Skeletal muscle tissue (tissue), 4 donors: ENCODE results near the gene IHH. TPM values are rescaled to one million over a fixed set of nuclear protein-coding genes. Genes with fewer than 3 reads are reported as not detected.

Experiments used
- H3K27ac ChIP-seq: one replicate; pipeline ENCODE4 v1.7.0; 2013; ENCODE audit warnings: mild to moderate bottlenecking, low read depth, low read length, inconsistent platforms
- H3K27me3 ChIP-seq, 3 donors: one replicate each; pipeline ENCODE4 v1.7.0; 2013; ENCODE audit warnings: low read length in 3 of 3; ENCODE audit not compliant: control insufficient read depth in 3 of 3, insufficient read depth in 3 of 3
- H3K36me3 ChIP-seq, 3 donors: one replicate each; pipeline ENCODE4 v1.7.0; 2013; ENCODE audit warnings: low read length in 3 of 3; ENCODE audit not compliant: control insufficient read depth in 3 of 3, insufficient read depth in 3 of 3
- H3K4me1 ChIP-seq, 3 donors: one replicate each; pipeline ENCODE4 v1.7.0; 2013; ENCODE audit warnings: low read length in 3 of 3, mild to moderate bottlenecking in 3 of 3; ENCODE audit not compliant: control insufficient read depth in 3 of 3, insufficient read depth in 3 of 3
- H3K4me3 ChIP-seq, 3 donors: one replicate each; pipeline ENCODE4 v1.7.0; 2013; ENCODE audit warnings: low read length in 3 of 3
- H3K9ac ChIP-seq, 3 donors: one replicate each; pipeline ENCODE4 v1.7.0; 2013; ENCODE audit warnings: low read length in 3 of 3, mild to moderate bottlenecking in 3 of 3, moderate library complexity in 2 of 3, low read depth in 1 of 3
- H3K9me3 ChIP-seq, 3 donors: one replicate each; pipeline ENCODE4 v1.7.0; 2013; ENCODE audit warnings: low read length in 3 of 3; ENCODE audit not compliant: control insufficient read depth in 3 of 3
- total RNA-seq: library from RNA; depleted of rRNA; stranded (reverse); fragments of >200 nt; gene quantifications from one replicate; pipeline ENCODE4 v1.2.3, GENCODE V29; 2014
- donor health status: Osteomylitis.

IHH gene
- total RNA-seq, 1 donor from 2014 or later = not detected

- Histone ChIP-seq H3K4me3 (peak overlapping the region in 2 of 3 donors; percentile 40 to 45), H3K4me1 (peaks cover 25 to 31% (median 29%) of the 10 kb centered on the region in 3 donors), H3K9me3 (no peaks in the 10 kb centered on the region), H3K9ac (peak overlapping the region in 2 of 3 donors; percentile 14 to 50), H3K27me3 (peaks cover 78 to 83% (median 80%) of the 10 kb centered on the region in 3 donors), H3K36me3 (no peaks in the 10 kb centered on the region), H3K27ac (no peak overlapping the region)
These were observed 2.0 kb downstream of the IHH start for GRCh38 chr2:219058541-219059374.

GRCh38 chr2:219057709-219058540 lies 2.8 kb downstream of the IHH start:
- Histone ChIP-seq H3K27me3 (peaks cover 69 to 80% (median 74%) of the 10 kb centered on the region in 3 donors), H3K36me3 (no peaks in the 10 kb centered on the region), H3K4me3 (peak overlapping the region in 1 of 3 donors; percentile 13)

GRCh38 chr2:219056896-219057708 lies 3.6 kb downstream of the IHH start:
- H3K27ac ChIP-seq = no peak overlapping the region
- no peaks in the 10 kb centered on the region for H3K9me3 ChIP-seq
- H3K9ac ChIP-seq = no peak overlapping the region
- H3K27me3 ChIP-seq = peaks cover 63 to 75% (median 69%) of the 10 kb centered on the region in 3 donors
- peaks cover 25 to 31% (median 29%) of the 10 kb centered on the region in 3 donors for H3K4me1 ChIP-seq
- no peaks in the 10 kb centered on the region for H3K36me3 ChIP-seq
- H3K4me3 ChIP-seq = no peak overlapping the region

More at GRCh38 chr2:219057709-219058540, 2.8 kb downstream of the IHH start:
- Histone ChIP-seq H3K9ac (no peak overlapping the region), H3K27ac (no peak overlapping the region), H3K4me1 (peaks cover 25 to 31% (median 29%) of the 10 kb centered on the region in 3 donors), H3K9me3 (no peaks in the 10 kb centered on the region)

GRCh38 chr2:219056176-219056895 lies 4.4 kb downstream of the IHH start:
- Histone ChIP-seq H3K4me3 (no peak overlapping the region), H3K9me3 (no peaks in the 10 kb centered on the region), H3K9ac (no peak overlapping the region), H3K27ac (no peak overlapping the region), H3K36me3 (no peaks in the 10 kb centered on the region), H3K27me3 (peaks cover 57 to 70% (median 67%) of the 10 kb centered on the region in 3 donors), H3K4me1 (peaks cover 25 to 31% (median 29%) of the 10 kb centered on the region in 3 donors)

GRCh38 chr2:219054956-219055903 lies 5.5 kb downstream of the IHH start:
- Histone ChIP-seq H3K4me1 (peaks cover 22 to 30% (median 26%) of the 10 kb centered on the region in 3 donors), H3K27ac (no peak overlapping the region), H3K9ac (no peak overlapping the region), H3K9me3 (no peaks in the 10 kb centered on the region), H3K27me3 (peaks cover 59 to 69% (median 60%) of the 10 kb centered on the region in 3 donors), H3K4me3 (no peak overlapping the region), H3K36me3 (no peaks in the 10 kb centered on the region)

- Histone ChIP-seq H3K27me3 (peaks cover 30 to 54% (median 47%) of the 10 kb centered on the region in 3 donors), H3K9ac (no peak overlapping the region), H3K36me3 (no peaks in the 10 kb centered on the region), H3K9me3 (no peaks in the 10 kb centered on the region), H3K27ac (no peak overlapping the region), H3K4me3 (no peak overlapping the region), H3K4me1 (no peaks in the 10 kb centered on the region)
These were observed 11.4 kb downstream of the IHH start for GRCh38 chr2:219049282-219049681.

GRCh38 chr2:219045937-219046550 lies 14.7 kb downstream of the IHH start:
- Histone ChIP-seq H3K27me3 (peaks cover 47 to 76% (median 55%) of the 10 kb centered on the region in 3 donors), H3K9me3 (no peaks in the 10 kb centered on the region), H3K9ac (no peak overlapping the region), H3K27ac (no peak overlapping the region), H3K4me1 (peaks cover 0 to 2% (median 0%) of the 10 kb centered on the region in 3 donors), H3K4me3 (no peak overlapping the region), H3K36me3 (no peaks in the 10 kb centered on the region)

GRCh38 chr2:219042750-219043149 lies 18.0 kb downstream of the IHH start:
- no peaks in the 10 kb centered on the region for H3K36me3 ChIP-seq
- peaks cover 51 to 65% (median 53%) of the 10 kb centered on the region in 3 donors for H3K27me3 ChIP-seq

More at GRCh38 chr2:219042750-219043149, 18.0 kb downstream of the IHH start:
- H3K27ac ChIP-seq = no peak overlapping the region
- no peak overlapping the region for H3K9ac ChIP-seq
- peaks cover 0 to 2% (median 0%) of the 10 kb centered on the region in 3 donors for H3K4me1 ChIP-seq
- H3K9me3 ChIP-seq = no peaks in the 10 kb centered on the region
- H3K4me3 ChIP-seq = no peak overlapping the region
